SK-N-SH (cell line): Measurements from ENCODE around the gene SLC22A8.

Experiments used
- EP300 ChIP-seq, 2 experiments: IDR thresholded peaks; 2 replicates each; pipeline versions ENCODE4 v1.4.0 to v1.6.1; 2012; ENCODE audit warnings: borderline replicate concordance in 1 of 2, low read depth in 1 of 2, low read length in 1 of 2
- TF ChIP-seq, protein P1 (sequence below): fragments of 200-600 bp; sonication (generic); IDR thresholded peaks from 2 replicates; pipeline ENCODE4 v1.6.1; 2017; ENCODE audit warnings: antibody characterized with exemption, mild to moderate bottlenecking, moderate library complexity

DNA sequence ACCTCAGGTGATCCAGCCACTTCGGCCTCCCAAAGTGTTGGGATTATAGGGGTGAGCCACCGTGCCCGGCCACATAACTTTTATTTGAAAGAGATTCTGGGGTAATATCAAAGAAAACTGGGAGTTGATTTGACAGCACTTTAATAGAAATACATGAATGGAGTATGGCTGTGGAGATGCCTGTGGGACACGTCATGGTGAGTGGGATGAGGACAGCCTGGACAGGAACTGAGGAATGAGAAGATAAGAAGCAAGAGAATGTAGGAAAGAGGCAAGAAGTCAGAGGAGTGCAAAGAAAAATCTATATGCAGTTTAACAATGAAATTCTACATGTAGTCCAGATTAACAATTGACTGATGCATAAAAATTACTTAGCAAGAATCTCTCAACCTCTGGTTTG is 61.8 kb downstream of the SLC22A8 start:
- TF ChIP-seq, protein P1, sequence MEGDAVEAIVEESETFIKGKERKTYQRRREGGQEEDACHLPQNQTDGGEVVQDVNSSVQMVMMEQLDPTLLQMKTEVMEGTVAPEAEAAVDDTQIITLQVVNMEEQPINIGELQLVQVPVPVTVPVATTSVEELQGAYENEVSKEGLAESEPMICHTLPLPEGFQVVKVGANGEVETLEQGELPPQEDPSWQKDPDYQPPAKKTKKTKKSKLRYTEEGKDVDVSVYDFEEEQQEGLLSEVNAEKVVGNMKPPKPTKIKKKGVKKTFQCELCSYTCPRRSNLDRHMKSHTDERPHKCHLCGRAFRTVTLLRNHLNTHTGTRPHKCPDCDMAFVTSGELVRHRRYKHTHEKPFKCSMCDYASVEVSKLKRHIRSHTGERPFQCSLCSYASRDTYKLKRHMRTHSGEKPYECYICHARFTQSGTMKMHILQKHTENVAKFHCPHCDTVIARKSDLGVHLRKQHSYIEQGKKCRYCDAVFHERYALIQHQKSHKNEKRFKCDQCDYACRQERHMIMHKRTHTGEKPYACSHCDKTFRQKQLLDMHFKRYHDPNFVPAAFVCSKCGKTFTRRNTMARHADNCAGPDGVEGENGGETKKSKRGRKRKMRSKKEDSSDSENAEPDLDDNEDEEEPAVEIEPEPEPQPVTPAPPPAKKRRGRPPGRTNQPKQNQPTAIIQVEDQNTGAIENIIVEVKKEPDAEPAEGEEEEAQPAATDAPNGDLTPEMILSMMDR = no peak
- no peak for TF ChIP-seq EP300 (IDR thresholded peaks at IDR 0.05; ENCODE audit: borderline replicate concordance in 1 of 2, low read depth in 1 of 2, low read length in 1 of 2)
